ENCODE measurements around the gene CCDC146. TPM values are rescaled to one million over a fixed set of nuclear protein-coding genes. Genes with fewer than 3 reads are reported as not detected.
A peak's percentile ranks its signal among the peaks of the same experiment; 100 is the strongest.

CCDC146 gene
- polyA plus RNA-seq, 1 of the 3 experiments (the other 2 are of a cell fraction): 2.7 TPM

DNA sequence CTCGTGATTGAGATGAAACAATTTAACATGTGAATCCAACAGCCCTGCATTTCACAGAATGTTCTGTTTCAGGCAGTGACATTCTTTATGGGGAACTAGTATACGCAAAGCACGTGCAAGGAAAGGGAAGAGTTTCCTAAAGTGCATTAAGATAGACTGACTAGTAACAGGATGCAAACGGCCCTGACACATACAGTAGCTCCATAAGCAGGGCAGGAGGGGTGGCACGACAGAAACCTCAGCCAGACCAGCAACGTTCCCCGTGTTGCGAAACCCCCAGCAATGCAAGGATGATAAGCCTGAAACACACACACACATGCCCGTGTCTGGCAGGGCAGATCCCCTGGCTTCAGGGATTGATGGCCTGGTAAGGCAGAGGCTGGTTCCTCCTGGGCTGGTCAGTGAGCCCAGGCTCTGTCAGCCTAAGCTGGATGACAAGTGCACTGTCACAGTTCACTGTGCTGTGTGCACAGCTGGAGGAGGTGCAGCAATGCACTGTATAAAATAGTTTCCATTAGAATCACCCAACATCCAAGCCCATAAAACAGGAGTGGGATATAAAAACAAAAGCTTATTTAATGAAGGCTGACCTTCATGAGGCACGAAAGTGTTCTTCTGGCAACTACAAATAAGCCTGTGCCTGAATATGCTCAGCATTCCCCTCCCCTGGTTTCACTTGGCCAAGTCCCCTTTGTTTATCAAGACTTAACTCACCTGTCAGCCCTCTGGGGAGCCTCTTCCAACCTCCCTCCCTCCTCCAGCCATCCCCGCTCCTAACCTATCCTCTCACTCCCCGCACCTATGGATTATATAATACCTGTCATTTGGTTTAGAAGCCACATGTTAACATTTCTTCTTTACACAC lies 204.9 kb downstream of the CCDC146 start:
- WGBS (ENCODE audit: low lambda C conversion rate): 65% methylated on average over 12 of the region's 12 CpGs
- no peaks in the 10 kb centered on the region for H3K9me3 ChIP-seq
- H3F3A ChIP-seq (replicated peaks; ENCODE audit: insufficient read depth): no peaks in the 10 kb centered on the region
- H3K36me3 ChIP-seq (replicated peaks in 1 of 2; ENCODE audit: control insufficient read depth in 1 of 2, insufficient read depth in 2 of 2, low read length in 1 of 2): no peaks in the 10 kb centered on the region
- H3K4me3 ChIP-seq (ENCODE audit: low read depth in 2 of 2, low read length in 1 of 2): no peak overlapping the region
- no peak overlapping the region for H3K4me2 ChIP-seq
- no peak overlapping the region for H2AFZ ChIP-seq (ENCODE audit: low read depth)
- H4K20me1 ChIP-seq (ENCODE audit: insufficient read depth): no peaks in the 10 kb centered on the region
- DNase-seq: peak; percentile 70
- no peaks in the 10 kb centered on the region for H3K9me2 ChIP-seq
- H3K27ac ChIP-seq (ENCODE audit: low read depth in 2 of 2, low read length in 1 of 2): peak overlapping the region in 1 of 2 experiments; percentile 12; a peak in 2 of 4 replicates
- peak; percentile 61 for TF ChIP-seq RCOR1 (IDR thresholded peaks at IDR 0.05; ENCODE audit: low read length)
- TF ChIP-seq EZH2phosphoT487 (IDR thresholded peaks at IDR 0.05; ENCODE audit: borderline replicate concordance, low read depth): no peak
- TF ChIP-seq RAD21 (IDR thresholded peaks at IDR 0.05; ENCODE audit: low read length): peak; percentile 29; the same call in 1 of the 2 replicates
- TF ChIP-seq MXI1 (IDR thresholded peaks at IDR 0.05; ENCODE audit: low read depth, low read length): peak; percentile 79; the same call in 1 of the 2 replicates
- TF ChIP-seq, protein P1, sequence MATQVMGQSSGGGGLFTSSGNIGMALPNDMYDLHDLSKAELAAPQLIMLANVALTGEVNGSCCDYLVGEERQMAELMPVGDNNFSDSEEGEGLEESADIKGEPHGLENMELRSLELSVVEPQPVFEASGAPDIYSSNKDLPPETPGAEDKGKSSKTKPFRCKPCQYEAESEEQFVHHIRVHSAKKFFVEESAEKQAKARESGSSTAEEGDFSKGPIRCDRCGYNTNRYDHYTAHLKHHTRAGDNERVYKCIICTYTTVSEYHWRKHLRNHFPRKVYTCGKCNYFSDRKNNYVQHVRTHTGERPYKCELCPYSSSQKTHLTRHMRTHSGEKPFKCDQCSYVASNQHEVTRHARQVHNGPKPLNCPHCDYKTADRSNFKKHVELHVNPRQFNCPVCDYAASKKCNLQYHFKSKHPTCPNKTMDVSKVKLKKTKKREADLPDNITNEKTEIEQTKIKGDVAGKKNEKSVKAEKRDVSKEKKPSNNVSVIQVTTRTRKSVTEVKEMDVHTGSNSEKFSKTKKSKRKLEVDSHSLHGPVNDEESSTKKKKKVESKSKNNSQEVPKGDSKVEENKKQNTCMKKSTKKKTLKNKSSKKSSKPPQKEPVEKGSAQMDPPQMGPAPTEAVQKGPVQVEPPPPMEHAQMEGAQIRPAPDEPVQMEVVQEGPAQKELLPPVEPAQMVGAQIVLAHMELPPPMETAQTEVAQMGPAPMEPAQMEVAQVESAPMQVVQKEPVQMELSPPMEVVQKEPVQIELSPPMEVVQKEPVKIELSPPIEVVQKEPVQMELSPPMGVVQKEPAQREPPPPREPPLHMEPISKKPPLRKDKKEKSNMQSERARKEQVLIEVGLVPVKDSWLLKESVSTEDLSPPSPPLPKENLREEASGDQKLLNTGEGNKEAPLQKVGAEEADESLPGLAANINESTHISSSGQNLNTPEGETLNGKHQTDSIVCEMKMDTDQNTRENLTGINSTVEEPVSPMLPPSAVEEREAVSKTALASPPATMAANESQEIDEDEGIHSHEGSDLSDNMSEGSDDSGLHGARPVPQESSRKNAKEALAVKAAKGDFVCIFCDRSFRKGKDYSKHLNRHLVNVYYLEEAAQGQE (IDR thresholded peaks at IDR 0.05; ENCODE audit: low read depth, low read length): no peak
- peak; percentile 70 for TF ChIP-seq GATA2 (CRISPR knock-in tag; IDR thresholded peaks at IDR 0.05)
- TF ChIP-seq CHD2 (IDR thresholded peaks at IDR 0.05; ENCODE audit: low read length, partially characterized antibody): peak; percentile 60
- TF ChIP-seq EP300 (IDR thresholded peaks at IDR 0.05; ENCODE audit: borderline replicate concordance in 1 of 2, low read depth in 1 of 2, low read length in 1 of 2): peak in 1 of 2 experiments; percentile 73; a peak in 1 of 4 replicates
- H3K79me2 ChIP-seq (ENCODE audit: insufficient read depth): no peaks in the 10 kb centered on the region
- CTCF ChIA-PET: interaction anchor here (0.8 to 1.5 kb wide), 3 partner anchors 80 to 324 kb away, joined by 3 to 6 read pairs (median 3); partner anchors contain the start of gene CCDC146
- POLR2A ChIA-PET: no interaction called here
- peaks cover 26 to 47% of the 10 kb centered on the region in 2 experiments for H3K4me1 ChIP-seq (ENCODE audit: control insufficient read depth in 1 of 2, insufficient read depth in 2 of 2, low read depth in 1 of 2, low read length in 1 of 2)
- no peak overlapping the region for H3K9ac ChIP-seq
- no peaks in the 10 kb centered on the region for H3K27me3 ChIP-seq (ENCODE audit: insufficient read depth)

DNA sequence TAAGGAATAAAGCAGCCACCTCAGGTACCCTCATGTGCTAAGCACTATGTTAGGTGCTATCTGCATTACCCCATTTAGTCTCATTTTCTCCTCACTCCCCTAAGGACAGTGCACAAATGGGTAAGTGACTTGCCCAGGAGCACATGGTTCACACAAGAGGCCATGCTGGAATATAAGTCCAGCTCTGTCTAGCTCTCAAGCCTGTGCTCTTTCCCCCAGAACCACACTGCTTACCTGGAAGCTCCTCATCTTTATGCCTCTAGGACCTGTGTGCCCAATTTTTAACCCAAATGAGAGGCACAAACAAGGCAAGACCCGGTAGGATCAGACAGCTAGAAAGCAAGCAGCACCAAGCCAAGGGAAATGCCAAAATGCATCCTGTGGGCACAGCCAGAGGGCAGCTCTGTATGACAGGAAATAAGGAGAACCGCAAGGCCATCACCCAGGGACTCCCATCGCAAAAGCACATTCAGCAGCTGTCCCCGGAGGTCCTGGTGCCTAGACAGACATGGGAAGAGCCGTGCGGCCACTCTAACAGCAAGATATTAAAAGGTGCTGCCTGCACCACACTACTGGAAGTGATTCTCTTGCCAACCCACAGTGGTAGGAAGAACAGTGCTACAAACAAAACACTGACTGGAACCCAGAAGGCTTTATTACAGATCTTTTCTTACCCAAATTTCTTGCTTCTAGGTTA lies 205.7 kb downstream of the CCDC146 start:
- H3K4me2 ChIP-seq: peak overlapping the region; percentile 39; the same call in 1 of the 2 replicates
- no peaks in the 10 kb centered on the region for H4K20me1 ChIP-seq (ENCODE audit: insufficient read depth)
- ChIA-PET CTCF (interaction anchor here (0.8 to 1.5 kb wide), 5 partner anchors 12 to 206 kb away, joined by 3 to 6 read pairs (median 5); partner anchors contain the start of gene CCDC146), POLR2A (no interaction called here)
- 0 out of 2 replicates have a peak overlapping the region, but pooled peaks have one; percentile 9 for H3K9ac ChIP-seq
- no peak for DNase-seq
- no peak for TF ChIP-seq JUND (IDR thresholded peaks at IDR 0.05)
- TF ChIP-seq, protein P1 (IDR thresholded peaks at IDR 0.05; ENCODE audit: low read depth, low read length): no peak
- no peaks in the 10 kb centered on the region for H3F3A ChIP-seq (replicated peaks; ENCODE audit: insufficient read depth)
- H3K27ac ChIP-seq (ENCODE audit: low read depth in 2 of 2, low read length in 1 of 2): peak overlapping the region; percentile 24 to 53; a peak in 3 of 4 replicates
- no peaks in the 10 kb centered on the region for H3K79me2 ChIP-seq (ENCODE audit: insufficient read depth)
- WGBS (ENCODE audit: low lambda C conversion rate): 85% methylated on average over 6 of the region's 6 CpGs
- H2AFZ ChIP-seq (ENCODE audit: low read depth): peak overlapping the region; percentile 77
- H3K4me3 ChIP-seq (ENCODE audit: low read depth in 2 of 2, low read length in 1 of 2): no peak overlapping the region
- H3K36me3 ChIP-seq (replicated peaks in 1 of 2; ENCODE audit: control insufficient read depth in 1 of 2, insufficient read depth in 2 of 2, low read length in 1 of 2): no peaks in the 10 kb centered on the region
- H3K9me2 ChIP-seq: no peaks in the 10 kb centered on the region
- H3K9me3 ChIP-seq: no peaks in the 10 kb centered on the region
- H3K27me3 ChIP-seq (ENCODE audit: insufficient read depth): no peaks in the 10 kb centered on the region
- H3K4me1 ChIP-seq (ENCODE audit: control insufficient read depth in 1 of 2, insufficient read depth in 2 of 2, low read depth in 1 of 2, low read length in 1 of 2): peaks cover 28 to 47% of the 10 kb centered on the region in 2 experiments
